ENCODE data around the gene ALG12.

The ALG12 gene

GRCh38 chr22:49910229-49911155 is 7.7 kb downstream of the ALG12 start:
- DNase-seq, result no peak

GRCh38 chr22:49909476-49910205 is 8.6 kb downstream of the ALG12 start:
- DNase-seq, result no peak

GRCh38 chr22:49907807-49908206 is 10.4 kb downstream of the ALG12 start:
- no peak for DNase-seq

- DNase-seq, result no peak
Measured at GRCh38 chr22:49906799-49907290, 11.4 kb downstream of the ALG12 start.

GRCh38 chr22:49906071-49906798 is 12.0 kb downstream of the ALG12 start:
- no peak for DNase-seq

GRCh38 chr22:49905465-49905864 is 12.8 kb downstream of the ALG12 start:
- no peak for DNase-seq

- no peak for DNase-seq
Measured at GRCh38 chr22:49904040-49904369, 14.2 kb downstream of the ALG12 start.

GRCh38 chr22:49903322-49904039 is 14.8 kb downstream of the ALG12 start:
- no peak for DNase-seq

- DNase-seq, result no peak
Measured at GRCh38 chr22:49901457-49901856, 16.8 kb downstream of the ALG12 start.

GRCh38 chr22:49900441-49901230 is 17.6 kb downstream of the ALG12 start:
- no peak for DNase-seq

- no peak for DNase-seq
Measured at GRCh38 chr22:49899530-49899929, 18.7 kb downstream of the ALG12 start.

GRCh38 chr22:49897015-49897684 is 21.1 kb downstream of the ALG12 start:
- DNase-seq, result no peak

- DNase-seq, result no peak
Measured at GRCh38 chr22:49896201-49896600, 22.0 kb downstream of the ALG12 start.

- no peak for DNase-seq
Measured at GRCh38 chr22:49894322-49895054, 23.8 kb downstream of the ALG12 start.

GRCh38 chr22:49893025-49893424 is 25.2 kb downstream of the ALG12 start:
- DNase-seq, result no peak

- no peak for DNase-seq
Measured at GRCh38 chr22:49892226-49892899, 25.9 kb downstream of the ALG12 start.

GRCh38 chr22:49889071-49889470 is 29.2 kb downstream of the ALG12 start:
- no peak for DNase-seq

GRCh38 chr22:49887702-49888101 is 30.5 kb downstream of the ALG12 start:
- DNase-seq, result no peak

GRCh38 chr22:49887064-49887451 is 31.2 kb downstream of the ALG12 start:
- no peak for DNase-seq

Measured in NCI-H1048 (cell line).